Stimulated activated CD8-positive, alpha-beta memory T cell treated with anti-CD3 and anti-CD28 coated beads, Interleukin-7, amount 100 ng/mL, for 48 hours (primary cell): ENCODE data around the gene SLC25A27.

ENCODE experiments used
- DNase-seq, 2 donors: peaks; one replicate each; pipeline ENCODE4 v3.0.0-alpha.2; 2020; ENCODE audit warnings: low read depth in 1 of 2; ENCODE audit errors: extremely low read depth in 1 of 2

Gene SLC25A27

DNA sequence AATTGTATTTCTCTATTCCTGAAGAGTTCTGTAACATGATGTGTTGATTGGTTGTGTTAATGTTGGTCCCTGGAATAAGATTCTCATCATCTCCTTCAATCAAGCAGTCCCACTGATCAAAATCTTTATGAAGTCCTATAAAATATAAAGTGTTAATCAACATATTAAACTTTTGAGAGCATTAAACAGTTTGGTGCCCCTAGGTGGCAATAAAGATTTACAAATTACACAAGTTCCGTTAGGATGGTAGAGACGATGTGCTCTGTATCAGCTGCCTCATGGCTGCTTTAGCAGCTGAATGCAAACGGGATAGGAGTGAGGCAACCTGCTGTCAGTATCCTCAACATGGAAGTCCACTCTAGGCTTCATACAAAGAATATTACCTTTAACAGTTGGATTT lies 51.8 kb downstream of the SLC25A27 start:
- no peak for DNase-seq

DNA sequence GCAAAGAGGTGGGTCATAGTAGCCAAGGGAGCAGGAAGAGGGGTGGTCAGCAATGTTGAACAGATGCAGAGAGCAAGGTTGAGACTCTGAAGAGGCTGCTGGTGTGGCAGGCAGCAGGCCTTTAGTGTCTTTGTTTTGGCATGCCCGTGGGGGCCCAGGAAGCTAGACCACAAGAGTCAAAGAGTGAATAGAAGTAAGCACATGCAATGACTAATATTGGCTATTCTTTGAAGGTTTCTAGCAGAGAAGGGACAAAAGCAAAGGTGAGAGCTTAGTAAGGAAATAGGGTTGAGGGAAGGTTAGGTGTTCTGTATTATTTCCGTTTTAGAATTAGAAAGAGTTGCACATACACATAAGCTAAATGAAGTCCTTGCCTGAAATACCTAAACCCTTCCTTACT lies 53.7 kb downstream of the SLC25A27 start:
- no peak for DNase-seq

DNA sequence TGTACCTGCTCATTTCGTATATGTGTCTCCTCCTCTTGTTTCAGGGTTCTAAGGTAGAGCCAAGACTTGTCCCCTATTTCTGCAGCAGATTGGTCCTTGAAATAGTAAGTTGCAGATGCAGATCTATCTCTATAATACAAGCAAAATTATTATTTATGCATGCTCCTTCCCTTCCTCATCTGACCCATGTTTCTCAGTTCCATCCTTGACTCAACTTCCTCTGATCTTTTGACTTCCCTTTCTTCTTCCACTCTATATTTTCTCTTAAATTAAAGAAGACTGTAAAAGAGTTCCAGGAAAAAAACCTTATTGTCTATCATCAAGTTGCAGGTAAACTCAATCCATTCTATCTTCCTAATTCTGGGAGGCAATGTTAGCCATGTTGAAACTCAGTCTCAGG lies 58.7 kb downstream of the SLC25A27 start:
- DNase-seq, result no peak

DNA sequence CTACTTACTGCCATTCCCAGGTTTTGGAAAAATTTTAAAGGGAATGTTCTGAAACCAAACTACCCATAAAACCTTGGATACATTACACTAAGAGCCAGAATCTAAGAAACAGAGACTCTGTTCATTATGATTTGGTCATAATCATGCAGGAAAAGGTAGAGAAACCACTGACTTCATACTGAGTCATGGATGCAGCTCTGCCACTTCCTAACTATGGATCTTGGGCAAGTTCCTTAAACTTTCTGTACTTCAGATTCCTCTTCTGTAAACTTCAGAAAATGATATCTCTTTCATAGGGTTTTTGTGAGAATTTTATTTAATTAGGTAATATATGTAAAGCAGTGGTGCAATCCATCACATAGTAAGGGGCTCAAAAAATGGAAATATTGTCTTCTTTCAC lies 62.4 kb downstream of the SLC25A27 start:
- DNase-seq, result no peak

DNA sequence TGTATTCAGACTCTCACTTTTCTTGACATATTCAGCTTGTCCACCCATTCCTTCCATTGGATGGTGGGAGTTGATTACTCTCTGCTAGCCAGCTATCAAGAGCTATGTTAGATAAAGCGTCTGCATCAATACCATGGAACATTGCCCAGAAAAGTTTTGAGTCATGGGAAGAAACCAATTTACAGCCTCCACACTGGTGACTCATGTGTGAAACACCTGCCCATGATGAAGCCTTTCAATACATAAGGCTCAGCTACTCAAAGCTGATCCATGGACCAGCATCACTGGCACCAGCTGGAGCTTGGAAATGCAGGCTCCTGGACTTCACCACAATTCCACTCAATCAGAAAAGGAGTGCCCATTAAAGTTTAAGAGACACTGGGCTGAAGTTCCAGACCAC lies 66.3 kb downstream of the SLC25A27 start:
- no peak for DNase-seq

DNA sequence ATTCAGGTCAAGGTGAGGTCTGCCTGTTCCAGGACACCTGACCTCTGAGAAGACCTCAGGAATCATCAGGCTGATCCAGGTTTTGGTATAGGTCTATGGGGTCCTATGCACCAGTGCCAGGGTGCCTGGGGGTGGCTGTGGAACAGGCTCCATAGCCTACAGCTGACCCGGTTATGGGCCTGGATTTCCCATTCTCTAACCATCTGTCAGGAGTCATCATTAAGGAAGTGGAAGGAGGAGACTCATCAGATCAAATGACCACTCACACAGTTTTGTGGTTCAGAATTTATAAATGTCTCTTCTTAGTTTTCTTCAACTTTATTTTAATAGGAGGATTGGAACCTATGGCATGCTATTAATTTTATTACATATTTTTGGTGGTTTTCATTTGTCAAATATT lies 67.6 kb downstream of the SLC25A27 start:
- DNase-seq, result no peak
